GM10266 (cell line): ENCODE data around the gene HYAL3.
A peak's percentile ranks its signal among the peaks of the same experiment; 100 is the strongest.
"Not testable (repeated sequence)": the region's sequence is repeated elsewhere in the genome, so short reads cannot be mapped to it uniquely, and the experiment has no call there.

Experiments used
- DNase-seq: peaks from one replicate; pipeline ENCODE4 v3.0.0; 2012; ENCODE audit errors: extremely low spot score
- CTCF ChIP-seq: IDR thresholded peaks from 2 replicates; pipeline ENCODE4 v1.5.1; 2012; ENCODE audit warnings: mild to moderate bottlenecking, low read depth; ENCODE audit not compliant: control insufficient read depth, insufficient read depth; ENCODE audit errors: missing control alignments

HYAL3 gene

GRCh38 chr3:50275141-50275995 is 23.8 kb downstream of the HYAL3 start:
- TF ChIP-seq CTCF = no peak

DNA sequence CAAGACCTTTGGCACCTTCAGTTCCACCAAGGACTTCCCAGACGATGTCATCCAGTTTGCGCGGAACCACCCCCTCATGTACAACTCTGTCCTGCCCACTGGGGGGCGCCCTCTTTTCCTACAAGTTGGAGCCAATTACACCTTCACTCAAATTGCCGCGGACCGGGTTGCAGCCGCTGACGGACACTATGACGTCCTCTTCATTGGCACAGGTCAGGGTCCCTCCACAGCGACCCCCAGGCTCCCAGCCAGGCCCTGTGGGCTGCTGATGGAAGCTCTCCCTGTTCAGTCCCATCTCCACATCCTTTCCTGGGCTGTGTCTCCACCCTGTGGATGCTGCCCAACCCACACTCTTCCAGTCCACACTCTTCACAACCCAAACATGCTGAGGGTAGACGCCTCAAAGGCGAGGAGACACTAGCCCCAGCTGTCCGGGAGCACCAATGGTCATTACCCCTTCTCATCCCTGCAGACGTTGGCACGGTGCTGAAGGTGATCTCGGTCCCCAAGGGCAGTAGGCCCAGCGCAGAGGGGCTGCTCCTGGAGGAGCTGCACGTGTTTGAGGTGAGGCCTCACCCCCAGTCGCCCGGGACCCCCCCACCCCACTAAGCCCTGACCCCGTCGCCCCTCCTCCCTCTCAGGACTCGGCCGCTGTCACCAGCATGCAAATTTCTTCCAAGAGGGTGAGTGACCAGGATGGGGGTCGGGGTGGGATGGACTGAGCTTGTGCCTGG is 24.7 kb downstream of the HYAL3 start:
- DNase-seq = peak; percentile 88

More at GRCh38 chr3:50275141-50275995, 23.8 kb downstream of the HYAL3 start:
- DNase-seq = no peak

GRCh38 chr3:50273689-50274065 is 25.5 kb downstream of the HYAL3 start:
- no peak for DNase-seq
- TF ChIP-seq CTCF = no peak

More for the DNA sequence above, 24.7 kb downstream of the HYAL3 start:
- peak; percentile 72 for TF ChIP-seq CTCF

GRCh38 chr3:50272911-50273688 is 26.1 kb downstream of the HYAL3 start:
- peak; percentile 99 for DNase-seq
- TF ChIP-seq CTCF = peak; percentile 98

- DNase-seq = not testable (repeated sequence)
These were observed 26.7 kb downstream of the HYAL3 start for GRCh38 chr3:50272538-50272910.

DNA sequence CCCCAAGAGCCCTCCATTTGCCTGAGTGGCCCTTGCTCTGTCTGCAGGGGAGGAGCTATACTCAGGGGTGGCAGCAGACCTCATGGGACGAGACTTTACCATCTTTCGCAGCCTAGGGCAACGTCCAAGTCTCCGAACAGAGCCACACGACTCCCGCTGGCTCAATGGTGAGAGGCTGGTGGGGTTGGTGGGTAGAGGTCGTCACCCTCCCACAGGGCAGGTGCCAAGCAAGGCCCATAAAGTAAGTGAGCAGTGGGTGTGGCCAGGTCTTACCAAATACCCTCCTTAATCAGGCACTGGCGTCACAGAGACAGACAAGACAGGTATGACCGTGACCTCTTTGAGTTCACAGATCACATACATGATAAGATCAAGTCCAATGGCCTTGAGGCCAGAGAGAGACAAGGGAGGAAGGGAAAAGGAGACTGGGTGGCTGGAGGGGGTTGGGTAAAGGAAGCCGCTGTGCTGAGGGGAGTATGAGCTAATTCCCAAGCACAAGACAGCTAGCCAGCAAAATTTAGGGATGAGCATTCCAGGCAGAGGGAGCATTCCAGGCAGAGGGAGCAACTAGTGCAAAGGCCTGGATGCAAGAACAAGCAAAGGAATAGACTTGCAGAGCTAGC is 27.8 kb downstream of the HYAL3 start:
- no peak for TF ChIP-seq CTCF
- DNase-seq = no peak

GRCh38 chr3:50270422-50271224 is 28.6 kb downstream of the HYAL3 start:
- no peak for DNase-seq
- TF ChIP-seq CTCF = no peak
